HEK293T (cell line): ENCODE measurements around the gene MEI4.

ENCODE experiments used
- CTCF ChIA-PET: fragments of 350-600 bp; formaldehyde crosslinking; extraction: SDS; loops from one replicate; lab custom pipeline; 2021; ENCODE audit warnings: antibody characterized with exemption, inconsistent platforms; lab: Yijun Ruan, JAX
- POLR2A ChIA-PET: fragments of 350-600 bp; formaldehyde crosslinking; extraction: SDS; loops from one replicate; lab custom pipeline; 2020; ENCODE audit warnings: antibody characterized with exemption, inconsistent platforms; lab: Yijun Ruan, JAX
- DNase-seq: peaks from one replicate; pipeline ENCODE4 v3.0.0; 2012; ENCODE audit warnings: mixed read lengths; ENCODE audit errors: extremely low spot score
- ARNT ChIP-seq: fragments of 450-650 bp; IDR thresholded peaks from 2 replicates; pipeline ENCODE4 v1.6.1; 2017; ENCODE audit warnings: mild to moderate bottlenecking
- BHLHE40 ChIP-seq: fragments of 450-650 bp; IDR thresholded peaks from 2 replicates; pipeline ENCODE4 v1.6.1; 2016; ENCODE audit warnings: mild to moderate bottlenecking, moderate library complexity, borderline replicate concordance
- CTBP1 ChIP-seq: fragments of 450-650 bp; IDR thresholded peaks from 2 replicates; pipeline ENCODE4 v1.6.1; 2016; ENCODE audit warnings: borderline replicate concordance
- ELF4 ChIP-seq: fragments of 450-650 bp; IDR thresholded peaks from 2 replicates; pipeline ENCODE4 v1.6.1; 2017; ENCODE audit warnings: antibody characterized with exemption
- FOXA1 ChIP-seq: fragments of 450-650 bp; IDR thresholded peaks from 2 replicates; pipeline ENCODE4 v1.6.1; 2016; ENCODE audit warnings: mild to moderate bottlenecking
- FOXK2 ChIP-seq: fragments of 450-650 bp; IDR thresholded peaks from 2 replicates; pipeline ENCODE4 v1.6.1; 2016; ENCODE audit warnings: mild to moderate bottlenecking
- FOXM1 ChIP-seq: fragments of 450-650 bp; IDR thresholded peaks from 2 replicates; pipeline ENCODE4 v1.6.1; 2017; ENCODE audit warnings: mild to moderate bottlenecking, borderline replicate concordance
- HDGF ChIP-seq: fragments of 450-650 bp; IDR thresholded peaks from 2 replicates; pipeline ENCODE4 v1.6.1; 2017; ENCODE audit warnings: antibody characterized with exemption, borderline replicate concordance
- L3MBTL2 ChIP-seq: fragments of 450-650 bp; conservative IDR thresholded peaks from 2 replicates; pipeline ENCODE4 v1.6.1; 2016; ENCODE audit warnings: mild to moderate bottlenecking
- LEF1 ChIP-seq: fragments of 450-650 bp; IDR thresholded peaks from 2 replicates; pipeline ENCODE4 v1.6.1; 2017; ENCODE audit warnings: mild to moderate bottlenecking, borderline replicate concordance
- NFRKB ChIP-seq: fragments of 450-650 bp; IDR thresholded peaks from 2 replicates; pipeline ENCODE4 v1.6.1; 2016; ENCODE audit warnings: mild to moderate bottlenecking, moderate library complexity
- PKNOX1 ChIP-seq: fragments of 450-650 bp; IDR thresholded peaks from 2 replicates; pipeline ENCODE4 v1.6.1; 2016
- SP1 ChIP-seq: fragments of 450-650 bp; IDR thresholded peaks from 2 replicates; pipeline ENCODE4 v1.6.1; 2017
- SUZ12 ChIP-seq: fragments of 450-650 bp; IDR thresholded peaks from 2 replicates; pipeline ENCODE4 v1.6.1; 2016; ENCODE audit warnings: mild to moderate bottlenecking
- TARDBP ChIP-seq: fragments of 450-650 bp; IDR thresholded peaks from 2 replicates; pipeline ENCODE4 v1.6.1; 2016
- ZNF384 ChIP-seq: fragments of 450-650 bp; IDR thresholded peaks from 2 replicates; pipeline ENCODE4 v1.6.1; 2016

The MEI4 gene

DNA sequence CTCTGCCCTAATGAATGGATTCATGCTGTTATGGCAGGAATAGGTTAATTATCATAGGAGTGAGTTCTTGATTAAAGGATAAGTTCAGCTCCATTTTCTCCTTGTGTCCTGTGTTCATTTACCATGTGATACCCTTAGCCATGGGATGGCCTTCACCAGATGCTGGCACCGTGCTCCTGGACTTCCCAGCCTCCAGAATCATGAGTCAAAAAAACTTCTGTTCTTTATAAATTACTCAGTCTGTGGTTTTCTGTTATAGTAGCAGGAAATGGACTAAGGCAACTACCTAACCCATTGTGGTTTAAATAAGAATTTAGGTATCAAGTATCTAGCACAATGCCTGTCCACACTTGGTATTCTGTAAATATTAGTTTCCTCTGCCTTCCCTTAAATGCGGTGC, 223.5 kb downstream of the MEI4 start:
- ChIA-PET CTCF (no interaction called here), POLR2A (no interaction called here)
- DNase-seq = no peak
- TF ChIP-seq NFRKB (no peak), ELF4 (no peak), TARDBP (no peak), ZNF384 (no peak), SUZ12 (no peak), HDGF (no peak), SP1 (no peak), FOXK2 (no peak)

- TF ChIP-seq ZNF384 (no peak), SP1 (no peak), PKNOX1 (no peak), FOXM1 (no peak), BHLHE40 (no peak), LEF1 (no peak), L3MBTL2 (no peak), TARDBP (no peak), FOXA1 (no peak)
- ChIA-PET CTCF (no interaction called here), POLR2A (no interaction called here)
- DNase-seq = no peak
These were observed 226.7 kb downstream of the MEI4 start for GRCh38 chr6:77879527-77879926.

- CTCF ChIA-PET = no interaction called here
- DNase-seq = no peak
- POLR2A ChIA-PET = no interaction called here
- no peak for TF ChIP-seq SP1
- TF ChIP-seq NFRKB = no peak
- no peak for TF ChIP-seq FOXM1
- TF ChIP-seq TARDBP = no peak
- TF ChIP-seq CTBP1 = no peak
- no peak for TF ChIP-seq PKNOX1
- TF ChIP-seq LEF1 = no peak
- TF ChIP-seq BHLHE40 = no peak
- no peak for TF ChIP-seq HDGF
These were observed 227.7 kb downstream of the MEI4 start for GRCh38 chr6:77880501-77880900.

GRCh38 chr6:77883851-77884250, 231.0 kb downstream of the MEI4 start:
- ChIA-PET POLR2A (no interaction called here), CTCF (no interaction called here)
- no peak for DNase-seq
- TF ChIP-seq TARDBP = no peak

- POLR2A ChIA-PET = no interaction called here
- no peak for TF ChIP-seq FOXM1
- TF ChIP-seq LEF1 = no peak
- TF ChIP-seq NFRKB = no peak
- no peak for TF ChIP-seq SP1
- TF ChIP-seq PKNOX1 = no peak
- no peak for TF ChIP-seq ARNT
- TF ChIP-seq BHLHE40 = no peak
- no peak for TF ChIP-seq TARDBP
- no peak for TF ChIP-seq SUZ12
- TF ChIP-seq ZNF384 = no peak
- TF ChIP-seq FOXA1 = no peak
- TF ChIP-seq L3MBTL2 = no peak
- no peak for TF ChIP-seq CTBP1
- no peak for TF ChIP-seq HDGF
- no peak for TF ChIP-seq FOXK2
- no peak for TF ChIP-seq ELF4
- CTCF ChIA-PET = no interaction called here
- no peak for DNase-seq
These were observed 240.6 kb downstream of the MEI4 start for GRCh38 chr6:77893391-77893790.

DNA sequence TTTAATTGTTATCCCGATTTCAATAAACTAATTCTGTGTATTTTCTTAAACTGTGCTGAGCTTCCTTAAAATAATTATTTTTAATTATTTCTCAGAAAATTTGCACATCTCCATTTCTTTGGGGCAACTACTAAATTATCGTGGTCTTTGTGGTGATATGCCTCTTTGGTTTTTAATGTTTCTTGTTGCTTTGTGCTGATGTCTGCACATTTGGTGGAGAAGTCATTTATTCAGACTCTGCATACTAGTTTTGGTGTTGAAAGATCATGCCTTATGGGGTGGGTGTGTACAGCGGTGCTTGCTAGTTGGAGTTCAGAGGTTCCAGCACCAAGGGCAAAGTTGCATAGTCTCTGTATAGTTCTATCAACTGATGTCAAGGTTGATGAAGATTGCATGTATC, 253.2 kb downstream of the MEI4 start:
- TF ChIP-seq ELF4 (no peak), TARDBP (no peak), L3MBTL2 (no peak), BHLHE40 (no peak), SP1 (no peak), ZNF384 (no peak), FOXK2 (no peak), SUZ12 (no peak), FOXA1 (no peak)
- CTCF ChIA-PET = no interaction called here
- no peak for DNase-seq
- POLR2A ChIA-PET = no interaction called here

DNA sequence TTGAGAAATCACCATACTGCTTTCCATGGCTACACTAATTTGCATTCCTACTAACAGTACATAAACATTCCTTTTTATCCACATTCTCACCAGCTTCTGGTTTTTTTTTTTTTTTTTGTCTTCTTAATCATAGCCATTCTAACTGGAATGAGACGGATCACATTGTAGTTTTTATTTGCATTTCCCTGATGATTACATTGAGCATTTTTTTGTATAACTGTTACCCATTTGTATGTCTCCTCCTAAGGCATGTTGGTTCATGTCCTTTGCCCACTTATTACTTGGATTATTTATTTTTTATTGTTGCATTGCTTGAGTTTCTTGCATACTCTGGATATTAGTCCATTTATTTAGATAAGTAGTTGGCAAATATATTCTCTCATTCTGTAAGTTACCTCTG, 258.0 kb downstream of the MEI4 start:
- no peak for DNase-seq
- TF ChIP-seq FOXM1 = no peak
- POLR2A ChIA-PET = no interaction called here
- CTCF ChIA-PET = no interaction called here

GRCh38 chr6:77926198-77926751, 273.4 kb downstream of the MEI4 start:
- no peak for DNase-seq
- CTCF ChIA-PET = no interaction called here
- TF ChIP-seq TARDBP (no peak), CTBP1 (no peak), ZNF384 (no peak), FOXK2 (no peak), PKNOX1 (no peak), FOXA1 (no peak), ELF4 (no peak), FOXM1 (no peak), SP1 (no peak), ARNT (no peak), LEF1 (no peak), NFRKB (no peak), BHLHE40 (no peak), L3MBTL2 (no peak), SUZ12 (no peak), HDGF (no peak)
- POLR2A ChIA-PET = no interaction called here
